AG08395 (cell line): Measurements from ENCODE around the gene TBX4.
"Not testable (repeated sequence)": the region's sequence is repeated elsewhere in the genome, so short reads cannot be mapped to it uniquely, and the experiment has no call there.

Experiments used
- DNase-seq: peaks from one replicate; pipeline ENCODE4 v3.0.0; 2012; ENCODE audit warnings: mixed read lengths, low spot score

TBX4 gene

DNA sequence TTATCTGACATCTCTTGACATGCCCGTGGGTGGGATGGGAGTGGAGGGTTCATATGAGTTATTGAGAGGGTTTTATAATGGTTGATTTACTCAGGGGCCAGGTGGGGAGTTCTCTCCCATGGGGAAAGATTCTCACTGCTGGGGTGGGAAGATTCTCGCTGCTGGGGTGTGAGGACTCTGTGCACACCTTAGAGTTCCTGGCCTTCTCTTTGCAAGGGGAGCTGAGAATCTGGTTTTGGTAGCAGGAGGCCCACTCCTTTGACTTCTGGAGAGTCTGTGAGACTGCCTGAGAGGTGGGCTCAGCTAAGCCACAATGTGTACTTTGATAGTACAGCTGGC is 31.5 kb downstream of the TBX4 start:
- no peak for DNase-seq

DNA sequence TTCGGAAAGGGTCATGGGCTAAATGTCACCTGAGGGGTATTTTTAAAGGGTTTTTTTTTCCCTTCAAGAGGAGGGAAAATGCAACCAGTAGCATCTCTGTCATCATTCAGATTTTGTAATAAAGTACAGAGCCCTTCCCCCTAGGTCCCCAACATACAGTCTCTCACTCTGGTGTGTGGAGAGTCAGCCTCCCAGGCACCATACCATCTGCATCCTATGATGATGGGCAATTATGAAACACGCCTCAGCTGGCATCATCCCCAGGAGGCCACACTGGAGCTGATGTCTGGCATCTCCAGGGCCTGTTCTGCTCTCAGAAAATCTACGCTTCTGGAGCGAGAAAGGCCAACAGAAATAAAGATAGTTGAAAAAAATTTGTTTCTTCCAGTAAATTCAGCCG is 32.0 kb downstream of the TBX4 start:
- no peak for DNase-seq

DNA sequence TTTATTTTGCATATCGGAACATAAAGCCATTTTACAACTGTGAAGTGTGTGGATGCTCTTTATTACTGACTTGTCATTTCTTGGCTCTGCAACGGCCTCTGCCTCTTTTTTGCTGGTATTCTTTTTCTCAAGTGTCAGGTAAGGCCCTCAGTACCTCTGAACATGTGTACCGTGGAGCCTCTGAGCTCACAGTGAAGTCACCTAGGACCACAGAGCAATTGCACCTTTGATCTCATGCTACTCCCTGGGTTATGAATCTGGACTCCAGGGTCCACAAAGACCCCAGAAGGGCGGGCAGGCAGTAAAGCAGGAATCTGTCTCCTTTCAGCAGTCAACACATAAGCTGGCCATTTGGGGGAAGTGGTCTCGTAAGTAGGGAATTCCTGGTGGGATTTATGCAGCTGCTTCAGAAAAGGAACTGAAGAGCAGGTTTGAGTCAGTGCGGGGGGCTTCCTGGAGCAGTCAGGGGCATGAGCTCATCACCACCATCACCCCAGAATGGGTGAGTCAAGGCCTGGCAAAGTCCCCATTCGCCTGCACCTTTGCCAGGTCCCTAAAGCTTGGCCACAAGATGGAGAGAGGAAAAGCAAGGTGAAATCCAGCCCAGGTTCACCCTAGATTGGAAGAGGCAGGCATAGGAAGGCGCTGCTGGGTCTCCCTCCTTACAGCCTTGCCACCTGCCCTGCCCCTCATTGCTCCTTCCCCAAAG is 33.0 kb downstream of the TBX4 start:
- no peak for DNase-seq

DNA sequence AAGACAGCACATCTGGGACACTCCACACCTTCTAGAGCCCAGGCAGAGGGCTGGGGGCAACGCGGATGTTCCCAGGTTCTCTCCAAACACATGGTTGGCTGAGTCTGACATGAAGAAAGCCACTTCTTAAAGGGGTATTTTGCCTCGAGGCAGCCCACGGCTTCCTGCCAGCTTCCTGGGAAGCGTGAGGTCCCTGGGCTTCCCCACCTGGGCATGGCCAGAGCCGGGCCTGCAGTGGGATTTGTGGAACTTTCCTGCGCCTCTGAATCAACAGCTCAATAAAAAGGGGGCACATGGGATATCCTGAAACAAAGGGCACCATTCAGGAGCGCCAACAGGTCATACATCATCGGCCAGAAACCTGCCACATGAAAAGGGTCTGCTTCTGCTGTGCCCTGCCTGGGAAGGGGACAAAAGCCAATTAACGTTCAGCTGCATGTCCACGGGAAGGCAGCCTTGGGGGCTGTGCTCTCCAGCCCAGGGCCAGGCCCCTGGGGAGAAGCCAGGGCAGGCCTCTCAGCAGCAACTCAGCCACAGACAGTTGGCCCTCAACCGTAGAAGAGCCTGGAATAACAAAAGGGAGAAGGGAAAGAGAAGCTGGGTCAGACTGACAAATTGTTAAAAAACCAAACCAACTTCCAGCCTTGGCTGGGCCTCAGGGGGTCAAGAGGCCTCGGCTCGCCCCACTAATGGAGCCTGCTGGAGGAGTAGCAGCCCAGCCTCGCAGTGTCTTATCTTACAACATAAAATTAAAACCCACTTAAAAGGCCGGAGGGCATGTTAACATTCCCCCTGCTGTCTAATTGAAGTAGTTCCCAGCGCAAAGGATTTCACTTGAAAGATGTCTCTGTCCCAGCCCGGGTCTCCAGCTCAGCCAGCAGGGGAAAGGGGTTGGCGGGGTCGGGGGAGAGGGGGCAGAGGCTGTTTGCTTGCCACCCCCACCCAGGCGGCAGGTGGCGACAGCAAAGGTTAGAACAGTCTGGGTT is 34.2 kb downstream of the TBX4 start:
- DNase-seq, result no peak

DNA sequence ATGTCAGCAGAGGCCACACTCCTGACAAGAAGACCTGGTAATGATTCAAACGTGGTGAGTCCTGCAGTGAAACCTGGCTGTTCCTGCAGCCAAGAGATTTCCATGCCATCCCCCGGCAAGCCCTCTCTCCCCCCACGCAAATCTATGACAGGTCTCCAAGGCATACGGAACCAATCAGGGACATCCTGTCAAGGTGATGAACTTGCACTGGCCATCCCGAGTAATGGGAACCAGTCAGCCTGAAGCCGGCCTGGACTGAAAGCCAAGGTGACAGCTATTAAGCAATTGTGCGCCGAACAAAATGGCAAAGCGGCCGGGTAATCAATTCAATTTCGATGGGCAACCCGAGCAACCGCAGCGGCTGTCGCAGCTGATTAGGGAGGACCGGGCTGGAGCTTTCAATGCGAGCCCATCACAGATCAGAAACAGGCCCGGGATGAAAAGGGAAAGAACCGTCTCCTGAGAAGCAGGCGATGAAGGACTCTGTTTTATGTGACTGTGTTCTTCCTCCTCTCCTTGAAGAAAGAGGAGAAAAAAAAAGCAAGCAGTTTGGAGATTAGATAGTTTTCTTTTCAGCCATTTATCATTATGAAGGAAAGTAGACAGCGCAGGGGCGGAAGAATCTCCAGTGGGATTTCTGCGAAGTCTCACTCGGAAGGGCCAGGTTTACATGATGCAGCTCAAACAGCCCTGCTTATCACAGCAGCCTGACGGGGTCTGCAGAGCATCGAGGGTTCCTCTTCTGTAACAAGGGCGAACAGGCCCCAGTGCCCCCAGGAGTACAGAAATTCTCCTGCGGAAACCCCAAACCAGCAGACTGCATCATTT is 35.2 kb downstream of the TBX4 start:
- DNase-seq, result no peak

DNA sequence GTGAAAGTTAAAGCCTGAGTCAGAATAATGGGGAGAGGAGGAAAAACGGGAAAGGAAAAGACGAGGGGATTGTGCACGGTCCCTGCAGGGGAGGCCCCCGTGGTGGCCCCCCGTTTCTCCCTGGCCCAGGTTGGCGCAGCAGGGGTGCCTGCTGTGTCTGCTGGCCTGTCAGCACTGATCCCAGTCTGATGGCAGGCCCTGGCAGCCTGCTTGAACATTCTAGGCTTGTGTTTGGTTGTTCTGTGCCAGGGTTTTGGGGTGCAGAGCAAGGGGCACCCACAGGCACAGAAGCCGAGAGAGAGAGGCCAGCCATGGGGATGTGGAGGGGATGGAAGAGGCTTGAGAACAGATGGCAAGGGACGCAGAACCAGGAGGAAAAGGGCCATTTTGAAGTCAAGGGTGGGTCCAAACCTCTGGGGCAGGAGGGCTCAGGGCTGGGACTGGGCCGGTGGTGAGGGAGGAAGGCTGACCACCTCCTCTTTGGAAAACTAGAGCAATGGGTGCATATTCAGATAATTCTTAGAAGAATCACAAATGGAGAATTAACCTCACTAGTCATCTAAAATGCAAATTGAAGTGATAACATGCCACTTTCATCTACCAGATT is 35.9 kb downstream of the TBX4 start:
- DNase-seq, result no peak

DNA sequence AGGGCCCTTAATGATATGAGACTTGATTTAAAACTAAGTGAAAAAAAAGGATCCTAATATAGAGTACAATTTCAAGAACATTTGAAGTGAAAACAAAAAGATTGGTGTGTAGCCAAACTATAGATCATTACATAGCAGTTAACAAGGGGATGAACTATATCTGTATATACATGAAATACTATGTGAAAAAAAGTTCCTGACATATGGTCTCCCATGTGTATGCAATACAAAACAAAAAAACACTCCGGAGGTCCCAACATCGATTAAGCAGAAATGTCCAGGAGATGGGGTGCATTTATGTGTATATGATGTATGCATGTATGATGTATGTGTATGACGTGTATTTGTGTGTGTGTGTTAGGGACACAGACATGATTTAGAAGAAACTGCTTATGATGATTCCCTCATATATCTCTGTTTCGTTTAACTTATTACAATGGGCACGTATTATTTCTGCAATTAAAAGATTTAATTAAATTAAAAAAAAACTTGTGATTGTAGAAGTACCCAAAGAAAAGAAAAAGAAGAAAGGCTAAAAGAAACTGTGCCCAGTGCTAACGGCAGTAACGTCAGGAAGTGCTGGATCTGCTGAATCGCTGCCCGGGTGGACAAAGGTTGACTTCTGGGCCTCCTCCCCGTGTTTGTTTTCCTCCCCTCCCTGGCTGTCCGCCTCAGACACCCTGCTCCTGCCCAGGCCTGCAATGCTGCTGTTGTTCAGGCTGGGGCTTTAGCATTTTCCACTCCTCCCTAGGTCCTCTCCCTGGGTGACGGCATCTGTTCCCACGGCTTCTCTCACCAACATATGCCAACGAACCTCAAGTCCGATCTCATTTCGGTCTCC is 36.9 kb downstream of the TBX4 start:
- DNase-seq, result no peak

DNA sequence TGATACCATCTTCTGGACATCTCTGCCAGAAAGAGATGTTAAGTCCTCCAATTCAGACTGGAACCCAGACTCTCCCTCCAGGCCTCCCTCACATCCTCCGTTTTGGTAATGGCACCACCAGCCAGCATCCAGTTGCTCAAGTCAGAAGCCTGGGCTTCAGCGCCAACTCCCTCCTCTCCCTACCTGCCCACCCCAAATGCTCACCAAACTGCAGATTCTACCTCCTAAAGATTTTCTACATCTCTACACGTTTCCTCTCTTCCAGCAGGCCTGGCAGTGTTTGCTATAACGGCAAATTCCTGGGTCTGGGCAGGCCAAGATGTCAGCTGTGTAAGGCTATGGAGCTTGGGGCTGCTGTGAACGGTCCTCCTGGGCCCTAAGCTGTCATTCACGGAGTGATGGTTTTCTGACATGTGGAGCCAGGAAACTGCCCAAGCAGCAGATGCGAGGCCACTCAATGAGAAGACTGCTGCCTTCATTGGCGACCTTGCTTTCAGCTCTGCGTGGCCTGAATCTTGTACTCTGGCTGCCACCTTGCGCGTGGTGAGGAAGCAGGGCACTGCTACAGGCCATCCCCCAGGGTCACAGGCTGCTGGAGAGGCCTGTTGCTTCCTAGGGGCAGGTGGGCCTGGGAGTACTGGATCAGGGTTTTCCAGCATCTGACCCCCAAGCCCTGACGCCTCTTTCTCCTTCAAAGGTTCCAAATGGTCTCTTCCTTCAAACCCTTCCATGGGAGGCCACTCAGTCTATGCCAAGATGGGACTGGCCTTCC is 37.7 kb downstream of the TBX4 start:
- no peak for DNase-seq

DNA sequence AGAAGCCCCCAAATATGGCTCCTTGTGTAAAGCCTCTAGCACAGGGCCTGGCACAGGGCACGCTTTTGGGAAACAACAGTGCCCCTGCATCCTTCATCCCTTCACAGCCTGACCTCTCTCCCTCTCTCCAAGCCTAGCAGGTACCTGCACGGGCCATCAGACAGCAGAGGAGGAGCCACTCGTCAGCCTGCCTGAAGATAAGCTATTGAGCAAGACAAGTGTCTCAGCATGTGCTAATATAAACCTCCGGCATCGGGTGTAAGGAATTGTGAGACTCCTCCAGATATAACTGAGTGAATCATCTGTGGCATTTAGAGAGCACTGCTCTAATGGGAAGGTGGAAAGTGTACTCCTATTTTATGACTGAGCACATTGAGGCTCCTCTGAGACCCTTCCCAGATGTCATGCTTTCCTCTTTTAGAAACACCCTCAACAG is 38.3 kb downstream of the TBX4 start:
- peak; percentile 73 for DNase-seq

DNA sequence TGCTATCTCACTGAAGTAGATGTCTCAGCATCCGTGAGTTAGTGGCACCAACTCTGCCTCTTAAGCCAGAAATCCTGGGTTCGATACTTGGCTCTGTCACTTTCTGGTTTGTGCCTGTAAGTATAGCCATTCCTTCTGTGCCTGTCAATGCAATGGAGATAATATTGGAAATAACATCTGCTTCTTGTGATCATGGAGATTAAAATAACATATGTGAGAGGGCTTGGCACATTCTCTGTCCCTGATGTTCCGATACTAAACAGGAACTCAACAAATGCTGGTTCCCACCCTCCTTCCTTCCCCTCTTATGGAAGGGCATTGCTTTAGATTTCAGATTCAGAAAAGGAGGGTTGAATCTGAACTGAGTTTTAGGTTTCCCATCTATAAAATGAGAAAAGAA is 39.8 kb downstream of the TBX4 start:
- no peak for DNase-seq

DNA sequence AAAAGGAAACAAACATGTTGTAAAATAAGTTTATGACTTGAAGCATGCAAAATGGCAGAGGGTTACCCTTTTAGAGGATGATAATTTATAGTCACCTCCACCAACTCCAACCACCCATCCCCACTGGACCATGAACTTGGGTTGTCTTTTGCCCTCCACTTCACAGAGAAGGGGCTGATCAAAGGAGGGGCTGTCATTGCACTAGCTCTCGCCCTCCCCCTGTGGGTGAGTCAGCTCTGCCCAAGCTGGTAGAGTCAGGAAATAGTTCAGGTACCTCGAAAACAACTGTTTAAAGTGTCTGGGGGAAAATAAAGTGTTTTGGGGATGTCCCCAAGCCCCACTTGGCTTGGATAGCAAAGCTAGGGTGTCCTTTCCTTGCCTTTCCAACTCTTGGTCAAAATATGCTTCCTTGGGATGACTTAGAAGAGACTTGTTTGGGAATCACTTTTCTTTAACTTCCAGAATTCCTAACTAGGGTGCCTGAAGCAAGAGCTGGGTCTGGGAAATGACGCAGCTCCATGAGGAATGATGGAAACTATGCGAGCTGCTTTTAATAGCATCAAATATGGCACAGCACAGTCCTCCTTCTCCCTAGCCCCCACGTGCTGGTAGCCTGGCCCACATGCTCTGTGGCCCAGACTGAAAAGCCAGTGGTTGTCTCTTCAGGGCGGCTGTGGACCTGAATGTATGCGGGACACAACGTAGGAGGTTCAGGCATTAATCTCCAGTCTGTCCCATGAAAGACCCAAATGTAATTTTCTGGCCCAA is 40.7 kb downstream of the TBX4 start:
- peak; percentile 74 for DNase-seq

DNA sequence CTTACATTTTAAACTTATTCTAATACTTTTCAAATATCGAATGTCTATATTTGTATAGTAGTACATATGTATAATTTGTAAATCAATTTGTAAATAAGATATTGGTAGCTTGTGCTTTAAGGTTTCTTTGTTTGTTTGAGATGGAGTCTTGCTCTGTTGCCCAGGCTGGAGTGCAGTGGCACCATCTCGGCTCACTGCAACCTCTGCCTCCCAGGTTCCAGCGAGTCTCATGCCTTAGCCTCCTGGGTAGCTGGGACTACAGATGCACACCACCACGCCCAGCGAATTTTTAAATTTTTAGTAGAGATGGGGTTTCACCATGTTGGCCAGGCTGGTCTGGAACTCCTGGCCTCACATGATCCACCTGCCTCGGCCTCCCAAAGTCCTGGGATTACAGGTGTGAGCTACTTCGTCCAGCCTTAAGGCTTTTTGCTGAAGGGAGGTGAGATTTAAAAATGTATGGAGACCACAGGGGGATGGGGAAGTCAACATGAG is 41.7 kb downstream of the TBX4 start:
- DNase-seq, result not testable (repeated sequence)

DNA sequence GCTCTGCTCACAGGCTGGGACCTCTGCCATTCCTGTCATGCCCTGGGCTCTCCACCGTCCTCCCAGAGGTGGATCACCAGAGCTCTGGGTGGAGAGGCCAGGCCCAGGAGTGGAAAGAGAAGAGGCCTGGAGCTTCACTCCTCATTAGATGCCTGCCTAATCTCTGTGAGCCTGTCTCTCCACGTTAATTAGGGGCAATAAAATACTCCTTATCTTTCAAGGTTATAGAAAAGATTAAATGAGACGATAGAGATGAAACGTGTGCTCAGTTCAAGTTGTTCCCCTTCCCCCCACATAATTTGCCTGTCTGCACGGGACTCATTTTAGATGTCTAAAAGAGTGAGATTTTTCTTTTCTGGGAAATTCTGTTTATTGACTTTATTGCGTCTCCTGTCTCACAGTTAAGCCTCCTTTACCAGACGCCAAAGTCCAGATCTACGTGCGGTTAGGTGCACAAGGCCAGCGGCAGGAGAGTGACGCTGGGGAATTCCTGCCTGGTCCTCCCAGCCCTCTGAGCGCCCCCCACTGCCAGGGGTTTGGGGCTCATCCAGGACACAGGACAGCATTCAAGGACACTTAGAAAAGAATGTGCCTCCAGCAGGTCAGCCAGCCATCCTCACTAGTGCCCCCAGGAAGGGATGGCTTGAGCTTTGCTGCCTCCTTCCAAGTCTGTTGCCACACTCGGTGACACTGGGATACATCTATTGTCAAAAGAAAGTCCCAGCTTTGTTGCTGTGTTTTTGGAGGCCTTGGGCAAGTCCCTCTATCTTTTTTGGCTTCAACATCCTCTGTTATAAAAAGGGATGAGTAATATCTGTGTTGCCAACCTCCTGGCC is 42.3 kb downstream of the TBX4 start:
- no peak for DNase-seq

DNA sequence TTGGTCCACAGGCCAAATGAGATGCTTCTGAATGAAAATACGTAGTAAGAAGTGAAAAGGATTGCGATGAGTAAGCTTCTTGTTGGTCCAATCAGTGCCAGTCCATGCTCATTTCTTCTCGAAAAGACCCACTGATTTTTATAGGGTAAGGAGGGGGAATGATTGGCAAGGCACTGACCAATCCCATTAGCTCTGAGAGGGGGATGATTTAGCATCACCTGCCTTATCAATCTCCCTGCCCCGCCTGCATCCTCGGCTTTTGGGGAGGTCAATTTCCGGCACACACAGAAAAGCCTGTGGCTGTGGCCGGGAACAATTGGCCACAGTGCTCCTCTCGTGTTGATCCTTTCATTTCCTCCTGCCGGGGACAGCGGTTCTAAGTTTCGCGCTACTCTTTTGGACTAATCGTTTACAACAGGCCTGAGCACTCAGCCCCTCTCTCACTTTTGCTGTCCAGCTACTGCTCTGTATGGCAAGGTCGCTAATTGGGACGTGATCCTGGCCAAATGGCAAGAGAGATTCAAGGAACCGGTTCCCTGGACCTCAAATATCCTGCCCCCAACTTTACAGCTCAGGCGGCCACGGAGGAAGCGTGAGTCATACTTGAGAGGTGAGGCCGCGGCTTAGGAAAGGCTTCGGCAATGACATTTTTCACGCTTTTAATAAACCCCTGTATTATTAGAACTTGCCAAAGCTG is 43.1 kb downstream of the TBX4 start:
- DNase-seq, result no peak

DNA sequence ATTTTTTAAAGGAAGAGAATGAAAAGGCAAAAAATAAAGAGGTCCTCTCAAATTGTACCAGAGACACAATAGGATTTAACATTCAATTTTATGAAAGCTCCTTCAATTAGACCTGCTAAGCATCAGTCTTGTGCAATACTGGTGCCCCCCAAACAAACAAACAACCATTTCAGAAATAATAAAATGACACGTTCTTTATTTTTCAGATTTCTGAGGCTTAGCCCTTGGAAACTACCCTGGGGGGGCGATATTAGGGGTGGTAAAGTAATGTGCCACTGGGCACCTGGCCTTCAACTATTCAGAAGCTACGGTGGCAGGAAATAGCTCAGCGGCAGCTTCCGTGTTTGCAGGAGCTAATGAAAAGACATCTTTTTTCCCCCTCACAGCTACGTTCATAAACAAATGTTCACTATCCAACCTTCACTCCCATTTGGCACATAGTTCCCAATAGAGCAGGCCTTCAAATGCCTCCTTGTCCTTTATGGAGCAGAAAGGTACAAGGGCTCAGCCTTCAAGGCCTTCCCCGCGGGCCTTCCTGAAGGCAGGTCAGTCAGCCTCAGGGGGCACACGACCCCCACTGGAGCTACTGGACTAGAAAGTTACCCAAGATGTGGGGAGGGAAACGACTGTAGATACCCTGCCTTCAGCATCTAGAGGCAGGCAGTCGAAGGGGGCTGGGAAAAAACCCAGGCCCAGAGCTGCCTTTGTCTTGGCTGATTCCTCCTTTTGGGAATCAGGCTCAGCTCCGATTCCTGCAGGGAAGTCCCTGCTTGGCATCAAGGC is 44.1 kb downstream of the TBX4 start:
- no peak for DNase-seq

DNA sequence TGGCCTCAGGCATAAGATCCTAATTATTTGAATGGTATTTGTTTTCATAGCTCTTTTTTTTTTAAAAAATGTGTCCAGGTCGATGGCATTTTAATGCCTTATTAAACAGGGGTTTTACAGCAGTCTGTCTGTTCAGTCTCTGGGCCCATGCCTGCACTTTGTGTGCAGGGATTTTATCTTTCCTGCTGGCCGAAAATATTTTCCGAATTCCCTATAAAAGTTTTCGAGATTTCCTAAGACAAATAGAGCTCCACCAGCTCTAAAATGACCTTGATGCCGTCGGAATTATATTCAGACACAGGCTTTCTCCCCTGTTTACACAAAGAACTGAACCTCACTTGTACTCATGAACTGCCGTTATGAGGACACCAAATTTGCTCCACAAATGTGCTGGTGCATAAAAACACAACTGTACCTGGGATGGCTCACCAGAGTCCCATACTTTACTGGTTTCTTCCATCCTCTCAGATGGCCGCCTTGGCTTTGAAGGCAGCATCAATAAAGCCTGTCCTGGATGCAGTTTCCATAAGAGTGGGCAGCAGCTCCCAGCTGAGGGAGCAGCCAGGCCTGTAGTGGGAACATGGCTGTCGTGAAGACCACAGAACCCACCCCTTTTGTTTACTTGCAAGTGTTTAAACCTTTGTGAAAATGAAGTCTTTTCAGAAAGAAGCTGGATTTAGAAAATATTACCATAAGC is 44.9 kb downstream of the TBX4 start:
- no peak for DNase-seq
